ENCODE results near the gene ERLIN1.
"Not testable (repeated sequence)": the region's sequence is repeated elsewhere in the genome, so short reads cannot be mapped to it uniquely, and the experiment has no call there.

ERLIN1 gene

DNA sequence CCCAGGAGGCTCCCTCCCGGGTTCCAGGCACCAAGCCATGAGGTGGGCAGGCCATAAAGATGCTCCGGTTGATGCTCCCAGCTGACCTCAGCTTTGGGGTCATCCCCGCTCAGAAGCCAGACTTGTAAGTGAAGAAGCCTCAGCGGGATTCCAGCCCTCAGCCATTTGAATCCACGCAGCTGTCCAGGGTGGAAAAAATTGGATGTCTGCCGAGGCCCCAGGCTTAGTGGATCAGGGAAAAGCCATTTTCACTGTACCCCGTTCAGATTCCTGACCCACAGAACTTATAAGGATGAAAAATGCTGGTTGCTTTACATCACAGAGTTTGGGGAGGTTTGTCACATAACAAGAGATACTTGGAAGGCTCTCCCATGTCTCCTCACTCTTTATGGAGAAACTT, 55.0 kb downstream of the ERLIN1 start:
- Histone ChIP-seq H3K79me2 (ENCODE audit: insufficient read depth, low read length) (no peaks in the 10 kb centered on the region), H3K4me2 (ENCODE audit: low read depth, low read length, poor library complexity, severe bottlenecking) (no peak overlapping the region), H3K36me3 (ENCODE audit: insufficient read depth, low read length) (no peaks in the 10 kb centered on the region), H3K4me1 (ENCODE audit: insufficient read depth, low read length, poor library complexity, severe bottlenecking) (no peaks in the 10 kb centered on the region), H3K9ac (ENCODE audit: low read depth, low read length, poor library complexity, severe bottlenecking) (no peak overlapping the region), H2AFZ (ENCODE audit: low read length) (no peak overlapping the region), H3F3A (ENCODE audit: low read depth) (no peaks in the 10 kb centered on the region), H4K20me1 (ENCODE audit: insufficient read depth, low read length, poor library complexity, severe bottlenecking) (no peaks in the 10 kb centered on the region), H3K9me3 (ENCODE audit: insufficient read depth, low read depth, low read length) (peaks cover 5% of the 10 kb centered on the region; the same call in 1 of the 2 replicates), H3K27me3 (ENCODE audit: insufficient read depth, low read length, poor library complexity, severe bottlenecking) (no peaks in the 10 kb centered on the region), H3K9me2 (replicated peaks; ENCODE audit: low read depth, low read length) (no peaks in the 10 kb centered on the region), H3K4me3 (ENCODE audit: low read length, poor library complexity, severe bottlenecking) (no peak overlapping the region)
- TF ChIP-seq EZH2phosphoT487 (IDR thresholded peaks at IDR 0.05; ENCODE audit: borderline replicate concordance) (no peak), CTCF (conservative IDR thresholded peaks at IDR 0.05; ENCODE audit: low read length) (no peak)

GRCh38 chr10:100129424-100129823, 56.4 kb downstream of the ERLIN1 start:
- Histone ChIP-seq H2AFZ (ENCODE audit: low read length) (no peak overlapping the region), H3K9ac (ENCODE audit: low read depth, low read length, poor library complexity, severe bottlenecking) (no peak overlapping the region), H3F3A (ENCODE audit: low read depth) (no peaks in the 10 kb centered on the region), H3K9me2 (replicated peaks; ENCODE audit: low read depth, low read length) (no peaks in the 10 kb centered on the region), H3K4me3 (ENCODE audit: low read length, poor library complexity, severe bottlenecking) (no peak overlapping the region), H3K9me3 (ENCODE audit: insufficient read depth, low read depth, low read length) (peaks cover 2% of the 10 kb centered on the region; the same call in 1 of the 2 replicates), H4K20me1 (ENCODE audit: insufficient read depth, low read length, poor library complexity, severe bottlenecking) (no peaks in the 10 kb centered on the region), H3K36me3 (ENCODE audit: insufficient read depth, low read length) (no peaks in the 10 kb centered on the region), H3K4me2 (ENCODE audit: low read depth, low read length, poor library complexity, severe bottlenecking) (no peak overlapping the region), H3K79me2 (ENCODE audit: insufficient read depth, low read length) (no peaks in the 10 kb centered on the region), H3K27me3 (ENCODE audit: insufficient read depth, low read length, poor library complexity, severe bottlenecking) (no peaks in the 10 kb centered on the region), H3K4me1 (ENCODE audit: insufficient read depth, low read length, poor library complexity, severe bottlenecking) (no peaks in the 10 kb centered on the region)
- TF ChIP-seq CTCF (conservative IDR thresholded peaks at IDR 0.05; ENCODE audit: low read length): no peak
- TF ChIP-seq EZH2phosphoT487 (IDR thresholded peaks at IDR 0.05; ENCODE audit: borderline replicate concordance): no peak

DNA sequence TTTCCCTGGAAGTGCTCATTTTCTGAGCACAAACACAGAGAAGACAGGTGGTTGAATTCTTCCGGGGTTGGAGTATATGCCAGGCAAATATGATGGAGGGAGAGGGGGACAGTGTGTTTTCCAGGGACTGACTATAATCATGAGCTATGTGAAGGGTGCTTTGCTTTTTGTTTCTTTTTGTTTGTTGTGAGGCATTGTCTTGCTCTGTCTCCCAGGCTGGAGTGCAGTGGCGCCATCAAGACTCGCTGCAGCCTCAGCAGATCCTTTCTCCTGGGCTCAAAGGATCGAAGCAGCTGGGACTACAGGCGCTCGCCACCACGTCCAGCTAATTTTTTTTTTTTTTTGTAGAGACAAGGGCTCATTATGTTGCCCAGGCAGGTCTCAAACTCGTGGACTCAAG, 56.9 kb downstream of the ERLIN1 start:
- H3F3A ChIP-seq (ENCODE audit: low read depth): no peaks in the 10 kb centered on the region
- H3K36me3 ChIP-seq (ENCODE audit: insufficient read depth, low read length): no peaks in the 10 kb centered on the region
- no peaks in the 10 kb centered on the region for H3K9me3 ChIP-seq (ENCODE audit: insufficient read depth, low read depth, low read length)
- no peaks in the 10 kb centered on the region for H4K20me1 ChIP-seq (ENCODE audit: insufficient read depth, low read length, poor library complexity, severe bottlenecking)
- no peaks in the 10 kb centered on the region for H3K4me1 ChIP-seq (ENCODE audit: insufficient read depth, low read length, poor library complexity, severe bottlenecking)
- no peaks in the 10 kb centered on the region for H3K79me2 ChIP-seq (ENCODE audit: insufficient read depth, low read length)
- H3K9ac ChIP-seq (ENCODE audit: low read depth, low read length, poor library complexity, severe bottlenecking): no peak overlapping the region
- TF ChIP-seq CTCF (conservative IDR thresholded peaks at IDR 0.05; ENCODE audit: low read length): no peak
- TF ChIP-seq EZH2phosphoT487 (IDR thresholded peaks at IDR 0.05; ENCODE audit: borderline replicate concordance): no peak
- H3K27me3 ChIP-seq (ENCODE audit: insufficient read depth, low read length, poor library complexity, severe bottlenecking): no peaks in the 10 kb centered on the region
- no peaks in the 10 kb centered on the region for H3K9me2 ChIP-seq (replicated peaks; ENCODE audit: low read depth, low read length)
- no peak overlapping the region for H3K4me3 ChIP-seq (ENCODE audit: low read length, poor library complexity, severe bottlenecking)
- H3K4me2 ChIP-seq (ENCODE audit: low read depth, low read length, poor library complexity, severe bottlenecking): no peak overlapping the region
- no peak overlapping the region for H2AFZ ChIP-seq (ENCODE audit: low read length)

- H3K9me3 ChIP-seq (ENCODE audit: insufficient read depth, low read depth, low read length); H3F3A ChIP-seq (ENCODE audit: low read depth); H3K4me2 ChIP-seq (ENCODE audit: low read depth, low read length, poor library complexity, severe bottlenecking); H3K9ac ChIP-seq (ENCODE audit: low read depth, low read length, poor library complexity, severe bottlenecking); H3K4me1 ChIP-seq (ENCODE audit: insufficient read depth, low read length, poor library complexity, severe bottlenecking); H3K9me2 ChIP-seq (replicated peaks; ENCODE audit: low read depth, low read length); H3K27me3 ChIP-seq (ENCODE audit: insufficient read depth, low read length, poor library complexity, severe bottlenecking); H4K20me1 ChIP-seq (ENCODE audit: insufficient read depth, low read length, poor library complexity, severe bottlenecking); H3K36me3 ChIP-seq (ENCODE audit: insufficient read depth, low read length); H3K79me2 ChIP-seq (ENCODE audit: insufficient read depth, low read length); H2AFZ ChIP-seq (ENCODE audit: low read length); H3K4me3 ChIP-seq (ENCODE audit: low read length, poor library complexity, severe bottlenecking): not testable (repeated sequence)
Measured at GRCh38 chr10:100125335-100125734, 60.5 kb downstream of the ERLIN1 start.

All from Loucy (cell line).